OCI-LY7 (cell line): ENCODE data around the gene IMMP2L. TPM values are rescaled to one million over a fixed set of nuclear protein-coding genes. Genes with fewer than 3 reads are reported as not detected.

Experiments
- BruUV-seq: library from RNA; stranded (reverse); fragments of 400-500 nt; replicated peaks from 2 replicates; lab custom pipeline; 2021; lab: Mats Ljungman, UMichigan
- CTCF ChIA-PET: fragments of 300-600 bp; sonication (Branson Sonifier 250); formaldehyde crosslinking; loops from one replicate; lab custom pipeline; 2022; ENCODE audit warnings: antibody characterized with exemption; ENCODE audit not compliant: unreplicated experiment; lab: Charles Lee
- POLR2A ChIA-PET: fragments of 300-600 bp; sonication (Branson Sonifier 250); formaldehyde crosslinking; loops from one replicate; lab custom pipeline; 2022; ENCODE audit warnings: antibody characterized with exemption; lab: Charles Lee
- DNase-seq: peaks from one replicate; pipeline ENCODE4 v3.0.0-alpha.2; 2015; ENCODE audit warnings: low spot score
- H2AFZ ChIP-seq: fragments of 200-600 bp; sonication (generic), shearing (Covaris generic); 2 replicates; pipeline ENCODE4 v1.6.1; 2014; ENCODE audit warnings: mild to moderate bottlenecking, antibody characterized with exemption, low read length, moderate library complexity
- H3K27ac ChIP-seq: fragments of 200-600 bp; sonication (generic); 2 replicates; pipeline ENCODE4 v1.5.1; 2014; ENCODE audit warnings: mixed run types, low read depth, mild to moderate bottlenecking, moderate library complexity, low read length, inconsistent platforms; ENCODE audit not compliant: poor library complexity, severe bottlenecking
- H3K36me3 ChIP-seq: fragments of 200-600 bp; sonication (generic); 2 replicates; pipeline ENCODE4 v1.6.1; 2014; ENCODE audit warnings: mild to moderate bottlenecking, antibody characterized with exemption, low read length, moderate library complexity, mixed read lengths; ENCODE audit not compliant: insufficient read depth
- H3K4me1 ChIP-seq: fragments of 200-600 bp; sonication (generic); 2 replicates; pipeline ENCODE4 v1.5.1; 2014; ENCODE audit warnings: mild to moderate bottlenecking, low read length; ENCODE audit not compliant: insufficient read depth, poor library complexity, severe bottlenecking
- H3K4me2 ChIP-seq: fragments of 200-600 bp; sonication (generic); 2 replicates; pipeline ENCODE4 v1.6.1; 2014; ENCODE audit warnings: mild to moderate bottlenecking, low read length
- H3K4me3 ChIP-seq: fragments of 200-600 bp; sonication (generic); 2 replicates; pipeline ENCODE4 v1.5.1; 2014; ENCODE audit warnings: mild to moderate bottlenecking, low read depth, low read length; ENCODE audit not compliant: poor library complexity, severe bottlenecking
- H3K79me2 ChIP-seq: fragments of 200-600 bp; sonication (generic); 2 replicates; pipeline ENCODE4 v1.6.1; 2016; ENCODE audit warnings: low read depth, mild to moderate bottlenecking, low read length, moderate library complexity, mixed read lengths; ENCODE audit not compliant: insufficient read depth
- H3K9me2 ChIP-seq: fragments of 200-600 bp; sonication (generic); 2 replicates; pipeline ENCODE4 v1.6.1; 2016; ENCODE audit warnings: mild to moderate bottlenecking, low read length, mixed read lengths; ENCODE audit not compliant: insufficient read depth
- H3K9me3 ChIP-seq: fragments of 200-600 bp; sonication (generic); 2 replicates; pipeline ENCODE4 v1.6.1; 2014; ENCODE audit warnings: mild to moderate bottlenecking, mixed run types, low read length, mixed read lengths
- H4K20me1 ChIP-seq: fragments of 200-600 bp; sonication (generic); 2 replicates; pipeline ENCODE4 v1.6.1; 2014; ENCODE audit warnings: mild to moderate bottlenecking, antibody characterized with exemption, low read length, moderate library complexity, mixed read lengths; ENCODE audit not compliant: insufficient read depth
- CTCF ChIP-seq: fragments of 200-600 bp; sonication (generic); conservative IDR thresholded peaks from 2 replicates; pipeline ENCODE4 v1.5.1; 2014; ENCODE audit warnings: mild to moderate bottlenecking, antibody characterized with exemption, low read length, moderate library complexity, mixed read lengths
- EZH2phosphoT487 ChIP-seq: fragments of 200-600 bp; sonication (generic); IDR thresholded peaks from 2 replicates; pipeline ENCODE4 v1.6.1; 2018; ENCODE audit warnings: low read depth, borderline replicate concordance, mild to moderate bottlenecking, mixed run types, antibody characterized with exemption, low read length, moderate library complexity, mixed read lengths
- intact Hi-C: fragments of 100-400 bp; cut with micrococcal nuclease; formaldehyde crosslinking; loops from one replicate; pipeline ENCODE4 v1.10.0; 2022; ENCODE audit not compliant: unreplicated experiment
- total RNA-seq, 2 experiments: library from RNA; depleted of rRNA in 1 of 2; stranded (reverse); fragments of >200 nt in 1 of 2; shearing (Covaris generic) in 1 of 2; gene quantifications; 2 replicates each; pipeline ENCODE4 v1.2.3, GENCODE V29; 2014 to 2022

The IMMP2L gene
- total RNA-seq, 2 experiments from 2014 or later = 8.0 to 25.4 TPM

GRCh38 chr7:111498391-111499007 lies 63.8 kb downstream of the IMMP2L start:
- no peaks in the 10 kb centered on the region for H3K36me3 ChIP-seq
- intact Hi-C loops = no loop called here
- H3K4me2 ChIP-seq = no peak overlapping the region
- POLR2A ChIA-PET = interaction anchor here (0.6 to 3.9 kb wide), 9 partner anchors 9 to 368 kb away, joined by 3 to 26 read pairs (median 3); no protein-coding TSS in a partner anchor
- H3K4me3 ChIP-seq = no peak overlapping the region
- no peak overlapping the region for H3K27ac ChIP-seq
- BruUV-seq = no TSS peak
- no peaks in the 10 kb centered on the region for H3K4me1 ChIP-seq
- H3K9me3 ChIP-seq = no peaks in the 10 kb centered on the region
- no peaks in the 10 kb centered on the region for H4K20me1 ChIP-seq
- CTCF ChIA-PET = no interaction called here
- H3K79me2 ChIP-seq = no peaks in the 10 kb centered on the region
- TF ChIP-seq CTCF (no peak), EZH2phosphoT487 (no peak)
- DNase-seq = no peak
- no peak overlapping the region for H2AFZ ChIP-seq
- H3K9me2 ChIP-seq = no peaks in the 10 kb centered on the region

GRCh38 chr7:111495173-111495810 lies 67.0 kb downstream of the IMMP2L start:
- no peak overlapping the region for H3K4me2 ChIP-seq
- no peaks in the 10 kb centered on the region for H4K20me1 ChIP-seq
- CTCF ChIA-PET = no interaction called here
- BruUV-seq = no TSS peak
- no peaks in the 10 kb centered on the region for H3K9me2 ChIP-seq
- TF ChIP-seq EZH2phosphoT487 (no peak), CTCF (no peak)
- no peaks in the 10 kb centered on the region for H3K4me1 ChIP-seq
- DNase-seq = no peak
- no peak overlapping the region for H3K27ac ChIP-seq
- H3K4me3 ChIP-seq = no peak overlapping the region
- H3K79me2 ChIP-seq = no peaks in the 10 kb centered on the region
- no peak overlapping the region for H2AFZ ChIP-seq
- POLR2A ChIA-PET = interaction anchor here (1.7 kb wide), 1 partner anchor 64 kb away, joined by 3 read pairs; no protein-coding TSS in a partner anchor
- no peaks in the 10 kb centered on the region for H3K9me3 ChIP-seq
- no peaks in the 10 kb centered on the region for H3K36me3 ChIP-seq
- intact Hi-C loops = no loop called here

GRCh38 chr7:111492234-111492633 lies 70.1 kb downstream of the IMMP2L start:
- CTCF ChIA-PET = no interaction called here
- intact Hi-C loops = no loop called here
- Histone ChIP-seq H3K4me1 (no peaks in the 10 kb centered on the region), H4K20me1 (no peaks in the 10 kb centered on the region), H2AFZ (no peak overlapping the region), H3K27ac (no peak overlapping the region), H3K36me3 (no peaks in the 10 kb centered on the region), H3K9me3 (no peaks in the 10 kb centered on the region), H3K4me2 (no peak overlapping the region), H3K79me2 (no peaks in the 10 kb centered on the region), H3K9me2 (no peaks in the 10 kb centered on the region), H3K4me3 (no peak overlapping the region)
- no peak for DNase-seq
- BruUV-seq = no TSS peak
- TF ChIP-seq EZH2phosphoT487 (no peak), CTCF (no peak)
- POLR2A ChIA-PET = interaction anchor here (1.4 kb wide), 1 partner anchor 17 kb away, joined by 4 read pairs; no protein-coding TSS in a partner anchor
